HCT116 (cell line): ENCODE data around the gene TLX2. TPM values are rescaled to one million over a fixed set of nuclear protein-coding genes. Genes with fewer than 3 reads are reported as not detected.

Source experiments
- ATAC-seq: fragments of 200-7000 bp; cut with Tn5 transposase; 2 replicates; pipeline ENCODE4 v1.9.1; 2020; ENCODE audit warnings: mild to moderate bottlenecking, moderate library complexity
- BruUV-seq: library from RNA; stranded (reverse); fragments of 400-500 nt; replicated peaks from 2 replicates; lab custom pipeline; 2021; lab: Mats Ljungman, UMichigan
- CTCF ChIA-PET: fragments of 300-600 bp; sonication (Branson Sonifier 250); formaldehyde crosslinking; loops from one replicate; lab custom pipeline; 2021; ENCODE audit warnings: antibody characterized with exemption; lab: Charles Lee
- POLR2A ChIA-PET: fragments of 300-600, 350-600 bp; sonication (Branson Sonifier 250); formaldehyde crosslinking; loops from one replicate; lab custom pipeline; 2021; ENCODE audit warnings: antibody characterized with exemption; lab: Charles Lee
- RAD21 ChIA-PET, 2 experiments: fragments of 300-600 bp; sonication (Branson Sonifier 250); formaldehyde crosslinking; loops; one replicate each; lab custom pipeline; 2023; ENCODE audit warnings: low total read pairs in 2 of 2; ENCODE audit not compliant: uncharacterized antibody in 2 of 2, unreplicated experiment in 2 of 2, low non-redundant PET in 1 of 2; lab: Charles Lee
- DNase-seq: peaks from one replicate; pipeline ENCODE4 v3.0.0-alpha.2; 2010; ENCODE audit warnings: low read depth, low spot score
- H2AFZ ChIP-seq: fragments of 200-600 bp; shearing (Covaris generic), sonication (generic); 2 replicates; pipeline ENCODE4 v1.6.1; 2017; ENCODE audit warnings: low read depth, mixed run types, mixed read lengths, antibody characterized with exemption, low read length; ENCODE audit not compliant: poor library complexity, severe bottlenecking
- H3K27ac ChIP-seq: 2 replicates; pipeline ENCODE4 v1.5.1; 2012; ENCODE audit warnings: low read depth, low read length
- H3K27me3 ChIP-seq: fragments of 200-600 bp; sonication (generic); 2 replicates; pipeline ENCODE4 v1.6.1; 2016; ENCODE audit warnings: mixed run types, low read length, mixed read lengths; ENCODE audit not compliant: insufficient read depth
- H3K36me3 ChIP-seq, 2 experiments: fragments of 200-500 bp in 1 of 2; fragments of 200-600 bp in 1 of 2; sonication (Bioruptor generic) in 1 of 2; sonication (generic) in 1 of 2; 2 replicates each; pipeline versions ENCODE4 v1.5.1 to v1.6.1; 2014 to 2016; ENCODE audit warnings: low read length in 2 of 2, inconsistent platforms in 1 of 2, mixed read lengths in 1 of 2, mixed run types in 1 of 2; ENCODE audit not compliant: insufficient read depth in 2 of 2, control insufficient read depth in 1 of 2
- H3K4me1 ChIP-seq, 2 experiments: fragments of 200-600 bp in 1 of 2; sonication (generic) in 1 of 2; 2 replicates each; pipeline versions ENCODE4 v1.5.1 to v1.6.1; 2012 to 2017; ENCODE audit warnings: low read length in 2 of 2, inconsistent platforms in 1 of 2, mild to moderate bottlenecking in 1 of 2, mixed read lengths in 1 of 2, mixed run types in 1 of 2, moderate library complexity in 1 of 2; ENCODE audit not compliant: insufficient read depth in 2 of 2, control insufficient read depth in 1 of 2
- H3K4me2 ChIP-seq: fragments of 200-600 bp; sonication (generic); 2 replicates; pipeline ENCODE4 v1.6.1; 2017; ENCODE audit warnings: mixed run types, low read length, mixed read lengths
- H3K4me3 ChIP-seq, 2 experiments: fragments of 200-600 bp in 1 of 2; sonication (generic) in 1 of 2; replicated peaks in 1 of 2; 2 replicates each; pipeline ENCODE4 v1.5.1; 2011 to 2016; ENCODE audit warnings: low read length in 2 of 2, control low read depth in 1 of 2, low read depth in 1 of 2, mild to moderate bottlenecking in 1 of 2, mixed read lengths in 1 of 2, mixed run types in 1 of 2
- H3K79me2 ChIP-seq: fragments of 200-600 bp; sonication (generic); 2 replicates; pipeline ENCODE4 v1.6.1; 2017; ENCODE audit warnings: mild to moderate bottlenecking, mixed run types, low read length, moderate library complexity, mixed read lengths; ENCODE audit not compliant: insufficient read depth
- H3K9ac ChIP-seq: fragments of 200-600 bp; sonication (generic); 2 replicates; pipeline ENCODE4 v1.6.1; 2016; ENCODE audit warnings: low read length, mixed read lengths
- H3K9me2 ChIP-seq: fragments of 200-600 bp; sonication (generic), shearing (Covaris generic); 2 replicates; pipeline ENCODE4 v1.6.1; 2017; ENCODE audit warnings: mixed run types, mild to moderate bottlenecking, moderate library complexity; ENCODE audit not compliant: insufficient read depth
- H3K9me3 ChIP-seq, 2 experiments: fragments of 200-500 bp in 1 of 2; fragments of 200-600 bp in 1 of 2; sonication (Bioruptor generic) in 1 of 2; sonication (generic) in 1 of 2; 2 replicates each; pipeline ENCODE4 v1.6.1; 2014 to 2017; ENCODE audit warnings: low read length in 2 of 2, mixed read lengths in 2 of 2, inconsistent platforms in 1 of 2, low read depth in 1 of 2, mild to moderate bottlenecking in 1 of 2, mixed run types in 1 of 2, moderate library complexity in 1 of 2; ENCODE audit not compliant: control insufficient read depth in 1 of 2, insufficient read depth in 1 of 2
- H4K20me1 ChIP-seq: fragments of 200-600 bp; sonication (generic), shearing (Covaris generic); 2 replicates; pipeline ENCODE4 v1.6.1; 2017; ENCODE audit warnings: mixed run types, mild to moderate bottlenecking, moderate library complexity; ENCODE audit not compliant: insufficient read depth
- ATF3 ChIP-seq: IDR thresholded peaks from 2 replicates; pipeline ENCODE4 v1.6.1; 2012
- CBX3 ChIP-seq: IDR thresholded peaks from 2 replicates; pipeline ENCODE4 v1.6.1; 2012; ENCODE audit warnings: low read depth
- CEBPB ChIP-seq: IDR thresholded peaks from 2 replicates; pipeline ENCODE4 v1.6.1; 2012; ENCODE audit warnings: low read depth
- CTCF ChIP-seq, 3 experiments: fragments of 200-600 bp in 1 of 3; sonication (generic) in 1 of 3; IDR thresholded peaks in 2 of 3; conservative IDR thresholded peaks in 1 of 3; 2 replicates each; pipeline ENCODE4 v1.5.1; 2012 to 2017; ENCODE audit warnings: low read depth in 2 of 3, low read length in 2 of 3, antibody characterized with exemption in 1 of 3, borderline replicate concordance in 1 of 3, control low read depth in 1 of 3, mild to moderate bottlenecking in 1 of 3, mixed read lengths in 1 of 3, mixed run types in 1 of 3, moderate library complexity in 1 of 3; ENCODE audit not compliant: insufficient read depth in 1 of 3
- EGR1 ChIP-seq: IDR thresholded peaks from 2 replicates; pipeline ENCODE4 v1.6.1; 2012; ENCODE audit warnings: low read depth
- ELF1 ChIP-seq: IDR thresholded peaks from 2 replicates; pipeline ENCODE4 v1.6.1; 2012; ENCODE audit warnings: low read depth, borderline replicate concordance
- EZH2 ChIP-seq: fragments of 200-600 bp; sonication (generic); IDR thresholded peaks from 2 replicates; pipeline ENCODE4 v1.6.1; 2017; ENCODE audit warnings: antibody characterized with exemption, mixed run types
- JUND ChIP-seq: IDR thresholded peaks from 2 replicates; pipeline ENCODE4 v1.6.1; 2012
- MAX ChIP-seq: IDR thresholded peaks from 2 replicates; pipeline ENCODE4 v1.6.1; 2012
- POLR2A ChIP-seq: IDR thresholded peaks from 2 replicates; pipeline ENCODE4 v1.7.0; 2011; ENCODE audit warnings: borderline replicate concordance; ENCODE audit not compliant: insufficient read depth, insufficient read length; ENCODE audit errors: extremely low read depth
- POLR2AphosphoS5 ChIP-seq: IDR thresholded peaks from 2 replicates; pipeline ENCODE4 v1.6.1; 2011; ENCODE audit warnings: mild to moderate bottlenecking, low read depth, low read length, moderate library complexity
- RAD21 ChIP-seq: IDR thresholded peaks from 2 replicates; pipeline ENCODE4 v1.6.1; 2012; ENCODE audit warnings: low read depth, mild to moderate bottlenecking
- REST ChIP-seq: IDR thresholded peaks from 2 replicates; pipeline ENCODE4 v1.6.1; 2012; ENCODE audit warnings: low read depth
- SIN3A ChIP-seq: IDR thresholded peaks from 2 replicates; pipeline ENCODE4 v1.6.1; 2012; ENCODE audit warnings: low read depth
- SP1 ChIP-seq: IDR thresholded peaks from 2 replicates; pipeline ENCODE4 v1.6.1; 2012; ENCODE audit warnings: low read depth
- SRF ChIP-seq: IDR thresholded peaks from 2 replicates; pipeline ENCODE4 v1.6.1; 2012; ENCODE audit warnings: low read depth
- TCF7L2 ChIP-seq: IDR thresholded peaks from 2 replicates; pipeline ENCODE4 v1.7.0; 2011; ENCODE audit warnings: borderline replicate concordance, inconsistent platforms; ENCODE audit not compliant: insufficient read depth, insufficient read length; ENCODE audit errors: extremely low read depth
- YY1 ChIP-seq: IDR thresholded peaks from 2 replicates; pipeline ENCODE4 v1.6.1; 2011; ENCODE audit warnings: low read length, low read depth, moderate library complexity, mild to moderate bottlenecking; ENCODE audit not compliant: insufficient replicate concordance; ENCODE audit errors: extremely low read depth
- ZNF274 ChIP-seq: fragments of 200-500 bp; sonication (Bioruptor generic); IDR thresholded peaks from 2 replicates; pipeline ENCODE4 v1.6.1; 2014; ENCODE audit warnings: mild to moderate bottlenecking, low read depth, low read length, inconsistent platforms
- intact Hi-C: fragments of 100-400 bp; cut with micrococcal nuclease; formaldehyde crosslinking; loops from 2 replicates; pipeline ENCODE4 v1.10.0; 2022
- total RNA-seq: library from RNA; stranded (reverse); gene quantifications from one replicate; pipeline ENCODE4 v1.2.1, GENCODE V29; 2021; ENCODE audit not compliant: unreplicated experiment

TLX2 gene
- total RNA-seq, 1 experiment from 2014 or later = not detected

GRCh38 chr2:74556159-74556558 lies 41.9 kb downstream of the TLX2 start:
- H3K79me2 ChIP-seq = peaks cover 8% of the 10 kb centered on the region; the same call in 1 of the 2 replicates
- peaks cover 7 to 9% of the 10 kb centered on the region in 2 experiments; a peak in 3 of 4 replicates for H3K36me3 ChIP-seq
- H4K20me1 ChIP-seq = no peaks in the 10 kb centered on the region
- no peak for ATAC-seq
- H3K9ac ChIP-seq = no peak overlapping the region
- no peak overlapping the region for H3K27ac ChIP-seq
- ChIA-PET RAD21 (no interaction called here), POLR2A (interaction anchor here (0.6 kb wide), 1 partner anchor 104 kb away, joined by 3 read pairs; no protein-coding TSS in a partner anchor), CTCF (no interaction called here)
- no peaks in the 10 kb centered on the region for H3K9me2 ChIP-seq
- TF ChIP-seq POLR2AphosphoS5 = no peak
- TF ChIP-seq SIN3A = no peak
- TF ChIP-seq CEBPB = no peak
- no peak for TF ChIP-seq ZNF274
- TF ChIP-seq REST = no peak
- no peak for TF ChIP-seq SP1
- no peak for TF ChIP-seq CBX3
- no peak for TF ChIP-seq RAD21
- no peak for TF ChIP-seq JUND
- no peak for TF ChIP-seq CTCF (IDR thresholded peaks at IDR 0.05 in 2 of 3, conservative IDR thresholded peaks at IDR 0.05 in 1 of 3; ENCODE audit: borderline replicate concordance in 1 of 3, insufficient read depth in 1 of 3, low read depth in 2 of 3, low read length in 2 of 3)
- no peak for TF ChIP-seq SRF
- no peak for TF ChIP-seq YY1
- no peak for TF ChIP-seq ATF3
- no peak for TF ChIP-seq ELF1
- no peak for TF ChIP-seq MAX
- no peak for TF ChIP-seq EGR1
- TF ChIP-seq EZH2 = no peak
- TF ChIP-seq TCF7L2 = no peak
- no peak for TF ChIP-seq POLR2A
- no peak overlapping the region for H3K4me3 ChIP-seq
- peaks cover 10 to 38% of the 10 kb centered on the region in 2 experiments; a peak in 3 of 4 replicates for H3K4me1 ChIP-seq
- H2AFZ ChIP-seq = no peak overlapping the region
- no peaks in the 10 kb centered on the region for H3K27me3 ChIP-seq
- intact Hi-C loops = no loop called here
- no TSS peak for BruUV-seq
- no peaks in the 10 kb centered on the region for H3K9me3 ChIP-seq
- DNase-seq = no peak
- peak overlapping the region; percentile 95 for H3K4me2 ChIP-seq
